Panc1 (cell line): ENCODE data around the gene TRIM3.

Source experiments
- CTCF ChIP-seq: fragments of 450-650 bp; IDR thresholded peaks from 2 replicates; pipeline ENCODE4 v1.5.1; 2017; ENCODE audit warnings: mild to moderate bottlenecking
- POLR2AphosphoS5 ChIP-seq: IDR thresholded peaks from 2 replicates; pipeline ENCODE4 v1.6.1; 2012; ENCODE audit warnings: mild to moderate bottlenecking, low read depth, low read length, moderate library complexity
- SIN3A ChIP-seq: IDR thresholded peaks from 2 replicates; pipeline ENCODE4 v1.6.1; 2012; ENCODE audit warnings: low read depth, mild to moderate bottlenecking, low read length, moderate library complexity, borderline replicate concordance; ENCODE audit not compliant: insufficient read depth

GRCh38 chr11:6420677-6421076 is 53.1 kb downstream of the TRIM3 start:
- TF ChIP-seq CTCF (no peak), POLR2AphosphoS5 (no peak), SIN3A (no peak)
